ENCODE data around the gene DPEP2. TPM values are rescaled to one million over a fixed set of nuclear protein-coding genes. Genes with fewer than 3 reads are reported as not detected.
A peak's percentile ranks its signal among the peaks of the same experiment; 100 is the strongest.

The DPEP2 gene
- total RNA-seq, 1 donor: not detected

DNA sequence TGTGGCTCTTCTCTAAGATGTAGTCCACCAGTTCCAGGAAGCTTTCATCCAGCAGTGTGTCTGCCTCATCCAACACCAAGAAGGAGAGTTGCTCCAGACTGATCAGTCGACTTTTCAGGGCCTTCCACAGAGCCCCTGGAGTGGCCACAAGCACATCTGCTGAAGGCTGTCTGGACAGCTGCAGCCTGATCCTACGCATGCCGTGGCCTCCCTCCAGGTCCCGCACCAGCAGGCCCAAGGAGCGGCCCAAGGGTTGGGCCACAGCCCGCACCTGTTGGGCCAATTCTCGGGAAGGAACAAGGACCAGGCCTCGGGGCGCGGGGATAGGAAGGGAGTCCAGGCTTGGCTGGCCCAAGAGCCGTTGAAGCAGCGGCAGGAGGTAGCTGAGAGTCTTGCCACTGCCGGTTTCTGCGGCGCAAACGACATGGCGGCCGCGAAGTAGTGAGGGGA is 23.0 kb upstream of the DPEP2 start:
- Histone ChIP-seq H3K27me3 (ENCODE audit: insufficient read depth, low read length) (no peaks in the 10 kb centered on the region), H3K9me3 (ENCODE audit: low read depth, low read length) (no peaks in the 10 kb centered on the region), H3K79me2 (ENCODE audit: insufficient read depth, low read length) (peaks cover 36% of the 10 kb centered on the region), H3K36me3 (ENCODE audit: insufficient read depth, low read length) (peaks cover 10% of the 10 kb centered on the region), H4K20me1 (ENCODE audit: insufficient read depth, low read length) (no peaks in the 10 kb centered on the region), H3K4me2 (ENCODE audit: insufficient read depth, low read length) (peak overlapping the region; percentile 93), H3K4me3 (ENCODE audit: insufficient read depth, low read length) (peak overlapping the region; percentile 95), H2AFZ (ENCODE audit: low read length) (peak overlapping the region; percentile 99), H3K4me1 (ENCODE audit: insufficient read depth, low read length) (peaks cover 16% of the 10 kb centered on the region), H3K27ac (ENCODE audit: low read depth, low read length) (peak overlapping the region; percentile 89)
- TF ChIP-seq, protein P1, sequence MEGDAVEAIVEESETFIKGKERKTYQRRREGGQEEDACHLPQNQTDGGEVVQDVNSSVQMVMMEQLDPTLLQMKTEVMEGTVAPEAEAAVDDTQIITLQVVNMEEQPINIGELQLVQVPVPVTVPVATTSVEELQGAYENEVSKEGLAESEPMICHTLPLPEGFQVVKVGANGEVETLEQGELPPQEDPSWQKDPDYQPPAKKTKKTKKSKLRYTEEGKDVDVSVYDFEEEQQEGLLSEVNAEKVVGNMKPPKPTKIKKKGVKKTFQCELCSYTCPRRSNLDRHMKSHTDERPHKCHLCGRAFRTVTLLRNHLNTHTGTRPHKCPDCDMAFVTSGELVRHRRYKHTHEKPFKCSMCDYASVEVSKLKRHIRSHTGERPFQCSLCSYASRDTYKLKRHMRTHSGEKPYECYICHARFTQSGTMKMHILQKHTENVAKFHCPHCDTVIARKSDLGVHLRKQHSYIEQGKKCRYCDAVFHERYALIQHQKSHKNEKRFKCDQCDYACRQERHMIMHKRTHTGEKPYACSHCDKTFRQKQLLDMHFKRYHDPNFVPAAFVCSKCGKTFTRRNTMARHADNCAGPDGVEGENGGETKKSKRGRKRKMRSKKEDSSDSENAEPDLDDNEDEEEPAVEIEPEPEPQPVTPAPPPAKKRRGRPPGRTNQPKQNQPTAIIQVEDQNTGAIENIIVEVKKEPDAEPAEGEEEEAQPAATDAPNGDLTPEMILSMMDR (IDR thresholded peaks at IDR 0.05; ENCODE audit: extremely low read depth, low read depth, low read length): no peak
- peak; percentile 43 for DNase-seq (ENCODE audit: insufficient read length, low spot score, missing footprints)

DNA sequence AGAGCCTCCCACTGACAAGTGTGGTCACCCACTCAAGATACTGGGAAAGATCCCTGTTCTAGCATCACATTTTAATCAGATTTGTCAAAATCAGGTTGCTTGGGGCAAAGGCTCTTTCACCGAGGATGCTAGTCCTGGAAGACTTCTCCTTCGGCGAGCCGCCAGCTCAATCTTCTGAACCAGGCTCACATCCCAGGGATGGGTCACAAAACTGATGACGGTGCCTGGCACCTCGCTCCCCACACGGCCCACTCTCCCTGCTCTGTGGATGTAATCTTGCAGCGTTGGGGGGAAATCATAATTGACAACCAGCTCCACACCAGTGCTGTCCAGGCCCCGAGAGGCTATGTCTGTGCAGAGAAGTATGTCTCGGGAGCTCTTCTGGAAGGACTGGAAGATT is 22.2 kb upstream of the DPEP2 start:
- Histone ChIP-seq H3K79me2 (ENCODE audit: insufficient read depth, low read length) (peaks cover 36% of the 10 kb centered on the region), H3K27ac (ENCODE audit: low read depth, low read length) (no peak overlapping the region), H3K4me1 (ENCODE audit: insufficient read depth, low read length) (peaks cover 16% of the 10 kb centered on the region), H3K36me3 (ENCODE audit: insufficient read depth, low read length) (peaks cover 9% of the 10 kb centered on the region), H3K4me3 (ENCODE audit: insufficient read depth, low read length) (no peak overlapping the region), H4K20me1 (ENCODE audit: insufficient read depth, low read length) (no peaks in the 10 kb centered on the region), H3K4me2 (ENCODE audit: insufficient read depth, low read length) (peak overlapping the region; percentile 93), H3K27me3 (ENCODE audit: insufficient read depth, low read length) (no peaks in the 10 kb centered on the region), H3K9me3 (ENCODE audit: low read depth, low read length) (no peaks in the 10 kb centered on the region), H2AFZ (ENCODE audit: low read length) (no peak overlapping the region)
- TF ChIP-seq, protein P1 (IDR thresholded peaks at IDR 0.05; ENCODE audit: extremely low read depth, low read depth, low read length): no peak
- DNase-seq (ENCODE audit: insufficient read length, low spot score, missing footprints): no peak

DNA sequence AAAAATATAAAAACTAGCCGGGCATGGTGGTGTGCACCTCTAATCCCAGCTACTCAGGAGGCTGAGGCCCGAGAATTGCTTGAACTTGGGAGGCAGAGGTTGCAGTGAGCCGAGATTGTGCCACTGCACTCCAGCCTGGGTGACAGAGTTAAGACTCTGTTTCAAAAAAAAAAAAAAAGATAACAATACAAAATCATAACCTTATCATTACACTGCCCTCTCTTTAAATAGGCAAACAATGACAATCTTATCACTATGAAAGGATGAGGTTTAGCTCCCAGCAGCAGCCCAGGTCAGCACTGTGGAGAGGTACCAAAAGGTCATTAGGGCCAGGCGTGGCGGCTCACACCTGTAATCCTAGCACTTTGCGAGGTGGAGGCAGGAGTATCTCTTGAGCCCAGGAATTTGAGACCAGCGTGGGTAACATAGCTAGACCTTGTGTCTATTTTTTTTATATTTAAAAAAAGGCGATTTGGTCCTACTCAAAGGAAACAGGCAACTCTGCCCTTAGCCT is 19.9 kb upstream of the DPEP2 start:
- H3K4me1 ChIP-seq (ENCODE audit: insufficient read depth, low read length): peaks cover 15% of the 10 kb centered on the region
- H3K36me3 ChIP-seq (ENCODE audit: insufficient read depth, low read length): peaks cover 6% of the 10 kb centered on the region
- H3K27ac ChIP-seq (ENCODE audit: low read depth, low read length): no peak overlapping the region
- H3K4me3 ChIP-seq (ENCODE audit: insufficient read depth, low read length): no peak overlapping the region
- H3K9me3 ChIP-seq (ENCODE audit: low read depth, low read length): no peaks in the 10 kb centered on the region
- no peak for DNase-seq (ENCODE audit: insufficient read length, low spot score, missing footprints)
- H2AFZ ChIP-seq (ENCODE audit: low read length): no peak overlapping the region
- TF ChIP-seq, protein P1 (IDR thresholded peaks at IDR 0.05; ENCODE audit: extremely low read depth, low read depth, low read length): no peak
- peaks cover 32% of the 10 kb centered on the region for H3K79me2 ChIP-seq (ENCODE audit: insufficient read depth, low read length)
- no peaks in the 10 kb centered on the region for H3K27me3 ChIP-seq (ENCODE audit: insufficient read depth, low read length)
- H4K20me1 ChIP-seq (ENCODE audit: insufficient read depth, low read length): no peaks in the 10 kb centered on the region
- H3K4me2 ChIP-seq (ENCODE audit: insufficient read depth, low read length): no peak overlapping the region

DNA sequence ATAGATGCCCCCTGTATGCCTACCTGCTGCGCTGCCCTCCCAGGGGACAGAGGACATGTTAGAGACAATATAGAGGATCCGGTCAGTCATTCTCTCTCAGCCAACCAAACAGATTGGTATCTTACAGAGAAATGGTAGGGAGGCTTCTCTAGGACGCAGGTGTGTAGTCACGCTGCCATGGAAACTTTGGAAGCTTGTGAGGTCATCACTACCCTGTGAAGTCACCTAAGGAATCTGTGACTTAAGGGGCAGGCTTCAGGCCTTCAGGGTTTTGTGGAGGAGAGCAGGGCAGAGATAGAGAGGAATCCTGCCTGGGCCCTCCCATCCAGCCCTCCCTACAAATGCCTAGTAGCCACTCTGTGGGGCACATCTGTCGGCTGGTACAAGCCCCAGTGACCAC is 16.4 kb upstream of the DPEP2 start, which contains the start of gene DPEP2NB:
Gene DPEP2NB, minus strand, starts transcription at position 231 of the 400 bp plus-strand sequence. Its CDS starts 141 bp downstream, at position 90.
- Histone ChIP-seq H3K79me2 (ENCODE audit: insufficient read depth, low read length) (no peaks in the 10 kb centered on the region), H3K27me3 (ENCODE audit: insufficient read depth, low read length) (peaks cover 5% of the 10 kb centered on the region), H3K9me3 (ENCODE audit: low read depth, low read length) (no peaks in the 10 kb centered on the region), H3K4me1 (ENCODE audit: insufficient read depth, low read length) (no peaks in the 10 kb centered on the region), H4K20me1 (ENCODE audit: insufficient read depth, low read length) (no peaks in the 10 kb centered on the region), H2AFZ (ENCODE audit: low read length) (no peak within 1 kb of the TSS), H3K36me3 (ENCODE audit: insufficient read depth, low read length) (no peaks in the 10 kb centered on the region), H3K4me2 (ENCODE audit: insufficient read depth, low read length) (no peak within 1 kb of the TSS), H3K4me3 (ENCODE audit: insufficient read depth, low read length) (no peak within 1 kb of the TSS), H3K27ac (ENCODE audit: low read depth, low read length) (no peak within 1 kb of the TSS)
- TF ChIP-seq, protein P1 (IDR thresholded peaks at IDR 0.05; ENCODE audit: extremely low read depth, low read depth, low read length): no peak
- DNase-seq (ENCODE audit: insufficient read length, low spot score, missing footprints): no peak
